Mammary epithelial cell (primary cell): Measurements from ENCODE around the gene TIRAP.

ENCODE experiments used
- CTCF ChIP-seq, 2 donors: IDR thresholded peaks in 1 of 2; conservative IDR thresholded peaks in 1 of 2; 2 replicates each; pipeline ENCODE4 v1.5.1; 2011 to 2012; ENCODE audit warnings: inconsistent platforms in 2 of 2, low read length in 2 of 2, mild to moderate bottlenecking in 2 of 2, control low read depth in 1 of 2, low read depth in 1 of 2; ENCODE audit not compliant: insufficient read depth in 1 of 2; ENCODE audit errors: extremely low read depth in 1 of 2
- EZH2 ChIP-seq: IDR thresholded peaks from 2 replicates; pipeline ENCODE4 v1.6.1; 2012; ENCODE audit warnings: low read length, inconsistent platforms, borderline replicate concordance

- TF ChIP-seq CTCF (conservative IDR thresholded peaks at IDR 0.05 in 1 of 2, IDR thresholded peaks at IDR 0.05 in 1 of 2; ENCODE audit: extremely low read depth in 1 of 2, insufficient read depth in 1 of 2, low read depth in 1 of 2, low read length in 2 of 2), result no peak
- no peak for TF ChIP-seq EZH2
Observed at GRCh38 chr11:126327281-126328000, 44.5 kb downstream of the TIRAP start.
